ENCODE results near the gene BRMS1L. TPM values are rescaled to one million over a fixed set of nuclear protein-coding genes. Genes with fewer than 3 reads are reported as not detected.
"Not testable (repeated sequence)": the region's sequence is repeated elsewhere in the genome, so short reads cannot be mapped to it uniquely, and the experiment has no call there.

BRMS1L gene
- total RNA-seq, 2 donors from 2014 or later = 3.4 to 3.8 TPM

GRCh38 chr14:35808638-35809563 is 17.2 kb upstream of the BRMS1L start, which contains the start of gene RALGAPA1:
TSS of gene RALGAPA1 (minus strand) at chr14:35809295. CDS start at chr14:35808835, 460 bp downstream.
- H3K4me1 ChIP-seq; H3K36me3 ChIP-seq; H3K27me3 ChIP-seq; H3K9me3 ChIP-seq; intact Hi-C loops (cut with DNase I): not testable (repeated sequence)
- TF ChIP-seq, protein P1, sequence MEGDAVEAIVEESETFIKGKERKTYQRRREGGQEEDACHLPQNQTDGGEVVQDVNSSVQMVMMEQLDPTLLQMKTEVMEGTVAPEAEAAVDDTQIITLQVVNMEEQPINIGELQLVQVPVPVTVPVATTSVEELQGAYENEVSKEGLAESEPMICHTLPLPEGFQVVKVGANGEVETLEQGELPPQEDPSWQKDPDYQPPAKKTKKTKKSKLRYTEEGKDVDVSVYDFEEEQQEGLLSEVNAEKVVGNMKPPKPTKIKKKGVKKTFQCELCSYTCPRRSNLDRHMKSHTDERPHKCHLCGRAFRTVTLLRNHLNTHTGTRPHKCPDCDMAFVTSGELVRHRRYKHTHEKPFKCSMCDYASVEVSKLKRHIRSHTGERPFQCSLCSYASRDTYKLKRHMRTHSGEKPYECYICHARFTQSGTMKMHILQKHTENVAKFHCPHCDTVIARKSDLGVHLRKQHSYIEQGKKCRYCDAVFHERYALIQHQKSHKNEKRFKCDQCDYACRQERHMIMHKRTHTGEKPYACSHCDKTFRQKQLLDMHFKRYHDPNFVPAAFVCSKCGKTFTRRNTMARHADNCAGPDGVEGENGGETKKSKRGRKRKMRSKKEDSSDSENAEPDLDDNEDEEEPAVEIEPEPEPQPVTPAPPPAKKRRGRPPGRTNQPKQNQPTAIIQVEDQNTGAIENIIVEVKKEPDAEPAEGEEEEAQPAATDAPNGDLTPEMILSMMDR (IDR thresholded peaks at IDR 0.05) = peak; percentile 18
- peak; percentile 94 for DNase-seq
- Histone ChIP-seq H3K9ac (ENCODE audit: low read depth in 2 of 2, low read length in 2 of 2) (peak within 1 kb of the TSS; percentile 81 to 90), H3K27ac (peak within 1 kb of the TSS; percentile 98), H3K4me3 (peak within 1 kb of the TSS; percentile 78)

- intact Hi-C loops (cut with DNase I) = no loop called here
- Histone ChIP-seq H3K36me3 (no peaks in the 10 kb centered on the region), H3K9ac (ENCODE audit: low read depth in 2 of 2, low read length in 2 of 2) (no peak overlapping the region)
These were observed 16.5 kb upstream of the BRMS1L start for GRCh38 chr14:35809597-35809996.

GRCh38 chr14:35810963-35811362 is 15.2 kb upstream of the BRMS1L start:
- Histone ChIP-seq H3K9me3 (no peaks in the 10 kb centered on the region), H3K27ac (no peak overlapping the region), H3K27me3 (no peaks in the 10 kb centered on the region), H3K36me3 (no peaks in the 10 kb centered on the region), H3K4me1 (no peaks in the 10 kb centered on the region), H3K9ac (ENCODE audit: low read depth in 2 of 2, low read length in 2 of 2) (no peak overlapping the region), H3K4me3 (no peak overlapping the region)
- no peak for DNase-seq
- intact Hi-C loops (cut with DNase I) = loop anchor here (10.0 kb wide), 2 partner anchors 76 to 126 kb away; no protein-coding TSS in a partner anchor
- TF ChIP-seq, protein P1 (IDR thresholded peaks at IDR 0.05) = no peak

More at GRCh38 chr14:35809597-35809996, 16.5 kb upstream of the BRMS1L start:
- no peak overlapping the region for H3K4me3 ChIP-seq
- H3K27me3 ChIP-seq = no peaks in the 10 kb centered on the region
- H3K4me1 ChIP-seq = no peaks in the 10 kb centered on the region
- no peaks in the 10 kb centered on the region for H3K9me3 ChIP-seq
- TF ChIP-seq, protein P1 (IDR thresholded peaks at IDR 0.05) = no peak
- DNase-seq = no peak
- peak overlapping the region; percentile 98 for H3K27ac ChIP-seq

GRCh38 chr14:35814371-35815005 is 11.7 kb upstream of the BRMS1L start:
- Histone ChIP-seq H3K27me3 (no peaks in the 10 kb centered on the region), H3K36me3 (no peaks in the 10 kb centered on the region), H3K4me1 (no peaks in the 10 kb centered on the region), H3K4me3 (no peak overlapping the region), H3K9me3 (no peaks in the 10 kb centered on the region), H3K9ac (ENCODE audit: low read depth in 2 of 2, low read length in 2 of 2) (no peak overlapping the region), H3K27ac (no peak overlapping the region)
- intact Hi-C loops (cut with DNase I) = loop anchor here (10.0 kb wide), 2 partner anchors 80 to 130 kb away; no protein-coding TSS in a partner anchor
- TF ChIP-seq, protein P1 (IDR thresholded peaks at IDR 0.05) = peak; percentile 70
- peak; percentile 86 for DNase-seq

DNA sequence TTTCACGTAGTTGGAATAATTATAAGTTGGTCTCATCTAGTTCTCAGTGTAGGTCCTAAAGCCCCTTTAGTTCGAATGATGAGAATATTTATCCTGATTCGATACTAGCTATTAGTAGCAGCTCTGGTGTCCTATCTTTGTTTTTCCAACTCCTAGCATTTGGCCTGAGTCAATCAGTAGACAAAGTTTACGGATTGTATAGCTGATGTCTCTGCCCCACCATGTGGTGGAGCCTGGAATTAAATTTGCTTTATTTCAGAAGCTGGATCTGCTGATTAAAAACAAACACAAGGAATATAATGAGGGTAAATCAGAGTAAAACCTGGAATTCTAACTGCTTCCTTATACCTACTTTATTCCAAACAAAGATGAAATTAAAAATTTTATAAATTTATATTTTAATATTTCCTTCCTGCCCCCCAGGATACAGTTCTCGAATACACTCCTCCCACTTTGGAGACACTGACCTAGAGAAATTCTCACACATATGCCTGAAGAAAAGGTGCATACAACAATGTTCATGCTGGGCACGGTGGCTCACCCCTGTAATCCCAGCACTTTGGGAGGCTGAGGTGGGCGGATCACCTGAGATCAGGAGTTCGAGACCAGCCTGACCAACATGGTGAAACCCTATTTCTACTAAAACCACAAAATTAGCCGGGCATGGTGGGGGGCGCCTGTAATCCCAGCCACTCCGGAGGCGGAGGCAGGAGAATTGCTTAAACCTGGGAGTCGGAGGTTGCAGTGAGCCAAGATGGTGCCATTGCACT is 7.6 kb upstream of the BRMS1L start:
- H3K27ac ChIP-seq = no peak overlapping the region
- no peaks in the 10 kb centered on the region for H3K9me3 ChIP-seq
- H3K36me3 ChIP-seq = no peaks in the 10 kb centered on the region
- no peaks in the 10 kb centered on the region for H3K4me1 ChIP-seq
- intact Hi-C loops (cut with DNase I) = loop anchor here (10.0 kb wide), 2 partner anchors 84 to 134 kb away; no protein-coding TSS in a partner anchor
- TF ChIP-seq, protein P1 (IDR thresholded peaks at IDR 0.05) = peak; percentile 53
- H3K4me3 ChIP-seq = no peak overlapping the region
- no peaks in the 10 kb centered on the region for H3K27me3 ChIP-seq
- no peak overlapping the region for H3K9ac ChIP-seq (ENCODE audit: low read depth in 2 of 2, low read length in 2 of 2)
- DNase-seq = no peak

Data from colonic mucosa (tissue), 4 donors.